GM12878 (cell line): Measurements from ENCODE around the gene CASK. TPM values are rescaled to one million over a fixed set of nuclear protein-coding genes. Genes with fewer than 3 reads are reported as not detected.

Experiments
- ATAC-seq: fragments of 200-7000 bp; cut with Tn5 transposase; 3 replicates; pipeline ENCODE4 v1.9.1; 2020; ENCODE audit warnings: mild to moderate bottlenecking, moderate library complexity
- BruUV-seq: library from RNA; stranded (reverse); fragments of 400-500 nt; replicated peaks from 2 replicates; lab custom pipeline; 2021; lab: Mats Ljungman, UMichigan
- CTCF ChIA-PET: fragments of 300-600 bp; sonication (Branson Sonifier 250); formaldehyde crosslinking; extraction: SDS; loops from one replicate; lab custom pipeline; 2021; ENCODE audit warnings: inconsistent platforms; lab: Yijun Ruan, JAX
- POLR2A ChIA-PET: fragments of 350-600 bp; formaldehyde crosslinking; extraction: SDS; loops from one replicate; lab custom pipeline; 2021; ENCODE audit warnings: inconsistent platforms; lab: Charles Lee
- RAD21 ChIA-PET: fragments of 300-600 bp; sonication (Branson Sonifier 250); formaldehyde crosslinking; loops from one replicate; lab custom pipeline; 2023; ENCODE audit warnings: antibody characterized with exemption; ENCODE audit not compliant: unreplicated experiment; lab: Charles Lee
- SMC1A ChIA-PET: fragments of 300-600 bp; sonication (Branson Sonifier 250); formaldehyde crosslinking; loops from one replicate; lab custom pipeline; 2023; ENCODE audit not compliant: unreplicated experiment, uncharacterized antibody; lab: Charles Lee
- DNase-seq: peaks from one replicate; pipeline ENCODE4 v3.0.0-alpha.2; 2011; ENCODE audit warnings: low read depth, low spot score
- FAIRE-seq: peaks from 3 replicates; lab custom pipeline; 2011; peaks lifted over from hg19 to GRCh38; lab: Jason Lieb, UNC
- H2AFZ ChIP-seq: 2 replicates; pipeline ENCODE4 v1.6.0; 2011; ENCODE audit warnings: low read depth, low read length, control low read depth; ENCODE audit not compliant: control insufficient read depth
- H3K27ac ChIP-seq: 2 replicates; pipeline ENCODE4 v1.5.1; 2011; ENCODE audit warnings: control low read depth; ENCODE audit not compliant: control insufficient read depth, insufficient read depth
- H3K27me3 ChIP-seq, 2 experiments: replicated peaks in 1 of 2; 2 replicates each; pipeline versions ENCODE4 v1.6.0 to v1.6.1; 2011; ENCODE audit warnings: low read length in 1 of 2; ENCODE audit not compliant: control insufficient read depth in 2 of 2, insufficient read depth in 2 of 2
- H3K36me3 ChIP-seq, 2 experiments: 2 replicates each; pipeline ENCODE4 v1.5.1; 2011; ENCODE audit warnings: low read length in 1 of 2; ENCODE audit not compliant: control insufficient read depth in 2 of 2, insufficient read depth in 2 of 2
- H3K4me1 ChIP-seq: 2 replicates; pipeline ENCODE4 v1.6.1; 2011; ENCODE audit warnings: mild to moderate bottlenecking, low read length, moderate library complexity, mixed read lengths; ENCODE audit not compliant: control insufficient read depth, insufficient read depth
- H3K4me2 ChIP-seq: 2 replicates; pipeline ENCODE4 v1.6.0; 2011; ENCODE audit warnings: control low read depth; ENCODE audit not compliant: control insufficient read depth, insufficient read depth
- H3K4me3 ChIP-seq: fragments of 200-600 bp; sonication (generic); 2 replicates; pipeline ENCODE4 v1.5.1; 2016
- H3K79me2 ChIP-seq: 2 replicates; pipeline ENCODE4 v1.6.0; 2011; ENCODE audit warnings: low read length; ENCODE audit not compliant: control insufficient read depth, insufficient read depth
- H3K9ac ChIP-seq: 2 replicates; pipeline ENCODE4 v1.8.0; 2011; ENCODE audit warnings: low read length, control low read depth, mixed read lengths; ENCODE audit not compliant: control insufficient read depth, insufficient read depth
- H3K9me3 ChIP-seq: replicated peaks from 3 replicates; pipeline ENCODE4 v1.5.1; 2011; ENCODE audit warnings: mild to moderate bottlenecking, low read length; ENCODE audit not compliant: control insufficient read depth, insufficient read depth
- H4K20me1 ChIP-seq: 2 replicates; pipeline ENCODE4 v1.6.0; 2011; ENCODE audit not compliant: control insufficient read depth, insufficient read depth
- CEBPZ ChIP-seq: fragments of 150-350 bp; IDR thresholded peaks from 2 replicates; pipeline ENCODE4 v1.6.1; 2016; ENCODE audit warnings: low read depth, low read length
- CHD2 ChIP-seq: IDR thresholded peaks from 2 replicates; pipeline ENCODE4 v1.6.1; 2011; ENCODE audit warnings: low read depth, low read length, improper control_type of control experiment, borderline replicate concordance
- ESRRA ChIP-seq: IDR thresholded peaks from 2 replicates; pipeline ENCODE4 v1.6.1; 2012; ENCODE audit warnings: mild to moderate bottlenecking, low read length, improper control_type of control experiment
- HDAC2 ChIP-seq: fragments of 200-600 bp; sonication (generic); IDR thresholded peaks from 2 replicates; pipeline ENCODE4 v1.6.1; 2017
- MTA3 ChIP-seq: IDR thresholded peaks from 2 replicates; pipeline ENCODE4 v1.6.1; 2012; ENCODE audit warnings: low read length, inconsistent platforms, borderline replicate concordance
- NFYB ChIP-seq: IDR thresholded peaks from 2 replicates; pipeline ENCODE4 v1.6.1; 2011; ENCODE audit warnings: low read depth, mild to moderate bottlenecking, low read length, improper control_type of control experiment, moderate library complexity; ENCODE audit not compliant: insufficient read depth
- NR2C2 ChIP-seq: IDR thresholded peaks from 2 replicates; pipeline ENCODE4 v1.6.1; 2011; ENCODE audit warnings: borderline replicate concordance, low read depth; ENCODE audit not compliant: control insufficient read depth, insufficient read length
- POU2F2 ChIP-seq: IDR thresholded peaks from 3 replicates; pipeline ENCODE4 v1.6.1; 2011; ENCODE audit warnings: low read depth, mild to moderate bottlenecking, low read length, borderline replicate concordance
- RCOR1 ChIP-seq: conservative IDR thresholded peaks from 2 replicates; pipeline ENCODE4 v1.6.1; 2012; ENCODE audit warnings: low read depth, low read length, improper control_type of control experiment
- RELA ChIP-seq: fragments of 450-650 bp; IDR thresholded peaks from 2 replicates; pipeline ENCODE4 v1.8.0; 2014; ENCODE audit warnings: borderline replicate concordance; ENCODE audit not compliant: partially characterized antibody
- SIN3A ChIP-seq: IDR thresholded peaks from 2 replicates; pipeline ENCODE4 v1.6.1; 2012; ENCODE audit warnings: low read depth, low read length, improper control_type of control experiment
- TAF1 ChIP-seq: IDR thresholded peaks from 2 replicates; pipeline ENCODE4 v1.6.1; 2011; ENCODE audit warnings: mild to moderate bottlenecking, low read depth, low read length, borderline replicate concordance
- TCF7 ChIP-seq: IDR thresholded peaks from 2 replicates; pipeline ENCODE4 v1.6.1; 2014; ENCODE audit warnings: antibody characterized with exemption, borderline replicate concordance
- WRNIP1 ChIP-seq: IDR thresholded peaks from 2 replicates; pipeline ENCODE4 v1.6.1; 2011; ENCODE audit warnings: low read depth, low read length, improper control_type of control experiment, borderline replicate concordance
- ZNF217 ChIP-seq: fragments of 450-650 bp; IDR thresholded peaks from 2 replicates; pipeline ENCODE4 v1.6.1; 2017; ENCODE audit warnings: antibody characterized with exemption, mild to moderate bottlenecking
- WGBS: methylation state at CpG from one replicate; pipeline ENCODE4 v1.1.6; 2016; ENCODE audit warnings: low lambda C conversion rate; ENCODE audit not compliant: insufficient replicate concordance, insufficient coverage; ENCODE audit errors: missing lambda C conversion rate; 5-methylcytosine and 5-hydroxymethylcytosine counted together
- in situ Hi-C: fragments of 300-500 bp; cut with MboI; formaldehyde crosslinking; loops from 9 replicates; pipeline ENCODE4 v1.14.3; 2018; ENCODE audit warnings: mixed read lengths
- intact Hi-C: fragments of 100-400 bp; cut with micrococcal nuclease; formaldehyde crosslinking; loops from one replicate; pipeline ENCODE4 v1.14.2; 2022; ENCODE audit not compliant: unreplicated experiment
- polyA plus RNA-seq, 11 experiments: library from polyadenylated mRNA; depleted of rRNA in 4 of 11; unstranded in 6 of 11; stranded (reverse) in 5 of 11; fragments of >200 nt; fragmentation: Nextera tagmentation in 4 of 11; fragmentation: Illumina TruSeq in 1 of 11; extraction: Ambion mirVana in 4 of 11; extraction: Trizol in 1 of 11; gene quantifications; 1 replicate in 1 of 11; 2 replicates in 10 of 11; pipeline versions ENCODE4 v1.2.1 to v1.2.3, GENCODE V29; 2011 to 2016; ENCODE audit warnings: inconsistent platforms in 2 of 11, missing spikeins in 2 of 11, low read depth in 1 of 11
- total RNA-seq, 4 experiments: library from RNA; depleted of rRNA in 3 of 4; stranded (reverse); fragments of >200 nt in 3 of 4; fragmentation: Illumina TruSeq in 1 of 4; extraction: Trizol in 1 of 4; gene quantifications; 2 replicates each; pipeline versions ENCODE4 v1.2.1 to v1.2.3, GENCODE V29; 2013 to 2021

Gene CASK
- total and polyA plus RNA-seq, 10 of the 15 experiments (the other 5 are each of a cell fraction or from before 2014, with no cell fraction given) = 0.60 to 45.9 (median 4.8) TPM

- SMC1A ChIA-PET = no interaction called here
- ATAC-seq = no peak
- Histone ChIP-seq H3K36me3 (no peaks in the 10 kb centered on the region), H3K9ac (no peak overlapping the region), H3K4me1 (no peaks in the 10 kb centered on the region), H3K4me3 (no peak overlapping the region)
- POLR2A ChIA-PET = no interaction called here
- CTCF ChIA-PET = no interaction called here
- 82% methylated on average over 2 of the region's 2 CpGs for WGBS
- TF ChIP-seq RELA (no peak), CHD2 (no peak), SIN3A (no peak), ZNF217 (no peak), POU2F2 (no peak), ESRRA (no peak), WRNIP1 (no peak), TCF7 (no peak), NR2C2 (no peak), MTA3 (no peak), RCOR1 (no peak), HDAC2 (no peak), TAF1 (no peak), NFYB (no peak), CEBPZ (no peak)
- TF ChIP-seq, all 136 proteins: peak for 0
- H3K9me3 ChIP-seq = no peaks in the 10 kb centered on the region
- H3K4me2 ChIP-seq = no peak overlapping the region
- in situ Hi-C loops = no loop called here
- RAD21 ChIA-PET = no interaction called here
- H3K27ac ChIP-seq = no peak overlapping the region
- H3K27me3 ChIP-seq = no peaks in the 10 kb centered on the region
- FAIRE-seq (no peak), DNase-seq (no peak)
- no peaks in the 10 kb centered on the region for H3K79me2 ChIP-seq
- no TSS peak for BruUV-seq
- intact Hi-C loops = no loop called here
- no peaks in the 10 kb centered on the region for H4K20me1 ChIP-seq
- H2AFZ ChIP-seq = no peak overlapping the region
These were observed 100.5 kb downstream of the CASK start for GRCh38 chrX:41822892-41823291.
